GM18868 (cell line): ENCODE data around the gene QSER1.
"Not testable (repeated sequence)": the region's sequence is repeated elsewhere in the genome, so short reads cannot be mapped to it uniquely, and the experiment has no call there.

Experiments
- ATAC-seq: cut with Tn5 transposase; IDR thresholded peaks from one replicate; pipeline ENCODE4 v1.9.1; 2021; ENCODE audit warnings: mild to moderate bottlenecking, moderate library complexity; ENCODE audit not compliant: unreplicated experiment

The QSER1 gene

DNA sequence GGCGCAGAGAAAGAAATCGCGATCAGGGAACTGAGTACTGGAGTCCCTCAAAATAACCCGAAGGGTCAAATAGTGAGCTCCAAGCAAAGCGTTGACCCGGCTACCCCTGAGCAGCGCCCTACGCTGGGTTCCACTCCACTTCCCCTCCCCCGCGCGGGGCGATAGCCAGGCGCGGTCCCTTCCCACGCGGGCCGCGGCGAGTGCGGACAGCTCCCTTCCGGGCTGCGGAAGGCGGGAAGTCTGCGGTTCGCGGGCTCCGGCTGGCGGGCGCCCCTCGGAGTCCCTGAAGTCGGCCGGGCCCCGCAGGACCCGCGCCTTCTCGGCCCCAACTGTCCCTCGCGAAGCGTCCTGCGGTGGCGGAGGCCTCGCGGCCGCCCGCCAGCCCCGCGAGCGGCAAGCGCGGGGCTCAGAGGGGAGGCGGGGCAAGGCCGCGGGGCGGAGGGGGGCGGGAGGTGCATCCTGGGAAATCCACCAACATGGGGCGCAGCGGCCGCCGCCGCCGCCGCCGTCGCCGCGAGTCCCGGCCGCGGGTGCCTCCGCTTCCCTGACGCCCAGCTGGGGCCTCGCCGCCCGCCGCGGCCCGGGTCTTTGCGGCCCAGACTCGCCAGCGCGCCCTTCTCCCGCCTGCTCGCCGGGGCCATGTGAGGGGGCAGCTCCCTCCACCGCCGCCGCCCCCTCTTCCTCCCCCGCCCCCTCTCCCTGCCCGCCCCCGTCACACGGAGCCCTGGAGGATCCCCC, at the start of gene QSER1:
QSER1 (plus strand) TSS at position 457 of the 738 bp plus-strand sequence. CDS start 315 bp downstream, outside the sequence.
- ATAC-seq = peak; percentile 64

DNA sequence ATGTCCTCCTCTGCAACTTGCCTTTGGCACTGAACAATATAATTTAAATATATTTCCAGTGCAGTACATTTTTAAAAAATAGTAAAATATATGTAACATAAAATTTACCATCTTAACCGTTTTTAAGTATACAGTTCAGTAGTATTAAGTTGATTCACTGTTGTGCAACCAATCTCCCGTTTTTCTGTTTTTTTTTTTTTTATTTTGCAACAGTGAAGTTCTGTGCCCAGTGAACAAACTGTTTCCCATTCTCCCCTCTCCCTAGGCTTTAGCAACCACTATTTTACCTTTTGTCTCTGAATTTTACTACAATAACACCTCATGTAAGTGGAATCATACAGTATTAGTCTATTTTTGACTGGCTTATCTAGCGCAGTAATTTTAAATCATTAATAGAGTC, 49.1 kb upstream of the QSER1 start:
- no peak for ATAC-seq

DNA sequence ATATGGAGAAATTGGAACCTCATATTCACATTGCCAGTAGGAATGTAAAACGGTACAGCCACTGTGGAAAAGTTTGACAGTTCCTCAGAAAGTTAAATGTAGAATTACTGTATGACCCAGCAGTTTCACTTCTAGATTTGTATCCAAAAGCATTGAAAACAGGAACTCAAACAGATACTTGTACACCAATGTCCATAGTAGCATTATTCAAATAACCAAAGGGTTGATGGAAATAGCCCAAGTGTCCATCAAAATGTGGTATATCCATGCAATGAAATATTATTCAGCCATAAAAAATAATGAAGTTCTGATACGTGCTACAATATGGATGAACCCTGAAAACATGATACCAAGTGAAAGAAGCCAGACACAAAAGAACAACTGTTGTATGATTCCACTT, 45.1 kb upstream of the QSER1 start:
- no peak for ATAC-seq

DNA sequence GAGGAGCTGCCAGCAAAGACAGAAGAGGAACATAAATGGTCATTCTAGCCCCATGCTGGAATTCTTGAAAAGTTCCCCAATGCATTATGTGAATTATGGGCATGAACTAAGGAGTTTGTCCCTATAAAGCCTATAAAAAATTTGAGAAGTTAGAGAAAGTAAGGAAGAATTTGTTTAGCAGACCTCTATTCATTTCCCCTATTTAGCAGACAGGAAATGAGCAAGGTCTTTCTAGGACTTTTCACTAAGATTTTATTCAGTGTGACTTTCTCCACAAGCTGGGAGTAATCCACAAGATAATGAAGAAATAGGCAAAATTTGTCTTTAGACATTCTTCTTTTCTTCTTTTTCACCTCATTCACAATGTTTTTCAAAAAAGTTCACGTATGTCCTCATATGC, 42.9 kb upstream of the QSER1 start:
- no peak for ATAC-seq

DNA sequence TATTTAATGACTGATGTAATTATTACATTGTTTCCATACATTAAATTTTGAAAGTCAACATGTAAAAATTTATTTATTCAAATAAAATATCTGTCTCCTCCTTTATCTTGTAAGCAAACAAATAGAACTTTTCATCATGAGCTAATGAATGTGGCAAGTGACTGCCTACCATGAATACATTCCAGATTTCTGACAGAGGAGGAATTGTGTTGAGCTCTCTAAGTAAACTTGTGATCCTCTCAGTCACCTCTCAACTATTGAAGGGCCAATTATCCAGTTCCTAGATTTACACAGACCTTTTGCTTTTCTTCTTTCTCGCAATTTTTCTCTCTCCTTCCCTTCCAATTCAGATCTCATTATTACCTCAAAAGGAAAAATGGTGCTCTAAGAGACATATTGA, 41.4 kb upstream of the QSER1 start:
- ATAC-seq = no peak

DNA sequence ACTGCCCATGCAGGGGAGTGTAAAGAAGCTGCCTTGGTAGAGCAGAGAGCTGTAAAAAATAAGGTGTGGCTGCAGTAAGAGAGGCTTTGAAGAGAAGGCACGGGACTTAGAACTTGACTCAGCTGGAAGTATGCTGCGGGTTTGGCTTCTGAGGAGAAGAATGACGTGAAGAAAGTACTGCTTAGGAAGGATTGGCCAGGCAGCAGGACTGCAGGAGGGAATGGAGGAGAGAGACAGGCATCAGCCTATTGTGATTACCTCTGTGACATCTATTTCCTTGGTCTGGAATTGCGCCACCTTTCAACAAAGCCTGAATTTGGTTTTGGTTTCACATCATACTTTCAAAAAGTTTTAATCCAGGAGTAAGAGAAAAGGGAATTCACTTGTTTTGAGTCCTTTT, 40.4 kb upstream of the QSER1 start:
- no peak for ATAC-seq

DNA sequence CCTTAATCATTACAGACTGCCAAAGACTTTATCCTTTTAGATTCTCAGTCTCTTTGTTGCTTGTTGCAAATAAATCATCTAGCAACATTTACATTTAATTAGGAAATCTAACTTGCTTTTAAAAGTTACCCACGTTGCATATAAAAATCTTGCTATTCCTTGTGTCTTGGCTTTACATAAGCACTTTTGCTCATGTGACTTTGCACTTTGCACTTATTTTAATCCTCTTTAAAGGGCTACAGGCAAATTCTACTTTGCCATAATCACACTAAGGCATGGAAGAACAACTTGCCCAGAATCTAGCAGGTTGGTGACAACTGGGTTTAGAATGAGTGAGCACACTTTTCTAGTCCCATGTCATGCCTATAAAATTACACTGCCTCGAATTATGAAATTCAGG, 37.0 kb upstream of the QSER1 start:
- no peak for ATAC-seq

DNA sequence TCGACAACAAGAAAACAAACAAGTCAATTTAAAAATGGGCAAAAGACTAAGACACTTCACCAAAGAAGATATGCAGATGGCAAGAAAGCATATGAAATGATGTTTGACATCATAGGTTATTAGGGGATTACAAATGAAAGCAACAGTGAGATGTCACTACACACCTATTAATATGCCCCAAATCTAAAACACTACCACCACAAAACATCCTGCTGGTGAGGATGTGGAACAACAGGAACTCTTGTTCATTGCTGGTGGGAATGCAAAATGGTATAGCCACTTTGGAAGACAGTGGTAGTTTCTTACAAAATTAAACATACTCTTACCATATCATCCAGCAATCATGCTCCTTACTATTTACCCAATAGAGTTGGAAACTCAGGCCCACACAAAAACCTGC, 33.9 kb upstream of the QSER1 start:
- no peak for ATAC-seq

DNA sequence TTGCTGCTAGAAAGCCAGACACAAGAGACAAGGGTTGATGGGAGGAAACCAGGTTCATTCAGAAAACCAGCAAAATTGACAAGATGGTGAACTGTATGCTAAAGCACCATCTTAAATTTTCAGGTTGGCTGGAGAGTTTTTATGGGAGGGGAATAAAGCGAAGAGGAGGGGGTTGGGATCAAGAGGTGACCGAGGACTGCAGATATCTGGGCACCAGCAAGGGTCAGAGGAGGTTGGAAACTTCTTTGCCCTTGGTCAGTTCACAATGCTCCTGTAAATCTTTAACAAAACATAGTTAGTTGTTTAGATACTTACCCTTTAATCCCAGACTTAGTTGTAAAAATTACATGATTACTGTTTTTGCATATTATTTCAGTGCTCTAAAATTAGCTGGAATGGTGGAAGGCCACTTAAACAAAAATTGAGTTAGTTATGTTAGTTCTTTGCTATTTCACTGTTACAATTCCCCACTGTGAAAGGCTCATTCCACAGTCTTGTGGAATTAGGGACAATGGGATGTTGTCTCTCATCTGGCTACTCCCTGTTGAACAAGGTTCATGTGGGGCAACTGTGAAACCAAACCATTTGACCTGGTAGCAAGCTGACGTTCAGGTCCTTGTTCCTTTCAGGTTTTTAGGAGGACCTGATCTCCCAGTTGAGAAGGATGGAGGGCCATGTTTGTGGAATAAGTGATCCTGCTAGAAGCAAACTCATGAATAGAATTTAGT, 30.6 kb upstream of the QSER1 start:
- no peak for ATAC-seq

DNA sequence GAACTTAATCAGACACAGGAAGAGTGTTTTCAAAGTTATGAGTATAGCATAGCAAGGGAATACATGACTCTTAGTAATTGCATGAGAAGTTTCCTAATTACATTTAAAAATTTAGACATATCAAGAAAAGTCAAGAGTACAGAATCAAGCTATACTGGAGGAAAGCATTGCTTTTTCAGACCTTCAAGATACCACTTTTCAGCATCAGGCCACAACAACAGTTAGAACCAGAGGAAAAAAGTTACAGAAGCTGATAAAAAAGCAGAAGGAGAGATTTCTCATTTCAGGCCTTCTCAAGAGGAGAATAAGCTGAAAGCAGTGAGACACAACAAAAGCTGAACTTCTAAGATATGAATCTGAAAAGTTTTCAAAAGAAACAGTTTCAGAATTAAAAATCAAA, 28.1 kb upstream of the QSER1 start:
- no peak for ATAC-seq

DNA sequence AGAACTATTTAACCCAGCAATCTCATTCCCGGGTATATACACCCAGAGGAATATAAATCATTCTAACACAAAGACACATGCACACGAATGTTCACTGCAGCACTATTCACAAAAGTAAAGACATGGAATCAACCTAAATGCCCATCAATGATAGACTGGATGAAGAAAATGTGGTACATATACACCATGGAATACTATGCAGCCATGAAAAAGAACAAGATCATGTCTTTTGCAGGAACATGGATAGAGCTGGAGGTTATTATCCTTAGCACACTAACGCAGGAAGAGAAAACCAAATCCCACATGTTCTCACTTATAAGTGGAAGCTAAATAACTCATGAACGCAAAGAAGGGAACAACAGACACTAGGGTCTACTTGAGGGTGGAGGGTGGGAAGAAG, 23.9 kb upstream of the QSER1 start:
- not testable (repeated sequence) for ATAC-seq

DNA sequence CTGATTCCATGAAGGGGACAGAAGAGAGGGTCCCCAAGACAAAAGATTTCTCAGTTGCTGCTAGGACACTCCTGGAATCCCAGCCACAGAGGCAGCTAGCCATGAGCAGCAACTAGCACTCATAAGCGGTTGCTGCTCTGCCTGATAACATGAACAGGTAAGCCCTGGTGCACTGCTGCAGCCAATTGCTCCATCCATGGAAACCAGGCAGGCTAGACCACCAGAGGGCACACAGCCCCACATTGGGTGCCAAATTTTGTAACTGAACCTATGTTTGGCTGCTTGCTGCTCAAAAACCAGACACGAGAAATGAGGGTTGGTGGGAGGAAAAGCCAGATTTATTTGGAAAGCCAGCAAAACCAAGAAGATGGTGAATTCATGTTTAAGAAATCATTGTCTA, 21.9 kb upstream of the QSER1 start:
- ATAC-seq = no peak

DNA sequence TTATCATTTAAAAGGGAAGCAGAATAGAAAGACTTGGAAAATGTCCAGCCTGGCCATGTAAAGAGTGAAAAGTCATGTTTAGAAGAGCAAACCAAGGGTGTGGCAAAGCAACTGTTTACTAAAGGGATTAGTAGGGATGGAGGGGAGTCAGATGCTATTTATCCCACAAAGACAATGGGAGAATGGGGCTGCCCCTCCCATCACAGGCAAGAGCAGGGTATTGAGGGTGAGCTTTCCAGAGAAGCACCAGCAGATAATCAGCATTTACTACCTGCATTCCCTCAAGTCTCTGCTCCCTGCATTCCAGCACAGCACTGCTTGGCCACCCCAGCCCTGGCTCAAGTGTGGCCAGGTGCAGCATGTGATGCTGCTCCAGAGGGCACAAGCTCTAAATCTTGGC, 18.5 kb upstream of the QSER1 start:
- no peak for ATAC-seq

DNA sequence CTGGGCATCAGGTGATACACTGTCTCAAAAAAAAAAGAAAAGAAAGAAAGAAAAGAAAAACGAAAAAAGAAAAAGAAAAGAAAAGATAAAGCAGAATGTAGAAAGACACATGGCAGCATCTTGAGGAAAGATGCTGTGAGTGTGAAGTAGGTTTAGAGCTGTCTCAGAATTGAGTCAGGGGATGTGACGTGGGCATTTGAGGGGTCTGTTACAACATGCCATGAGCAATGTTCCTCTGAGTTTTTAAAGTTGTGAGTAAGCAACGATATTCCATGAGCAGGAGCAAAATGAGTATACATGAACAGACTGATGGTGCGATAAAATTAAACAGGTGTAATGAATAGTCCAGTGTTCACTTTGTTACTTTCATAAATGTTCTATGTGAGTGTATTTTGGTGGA, 11.3 kb upstream of the QSER1 start:
- no peak for ATAC-seq

DNA sequence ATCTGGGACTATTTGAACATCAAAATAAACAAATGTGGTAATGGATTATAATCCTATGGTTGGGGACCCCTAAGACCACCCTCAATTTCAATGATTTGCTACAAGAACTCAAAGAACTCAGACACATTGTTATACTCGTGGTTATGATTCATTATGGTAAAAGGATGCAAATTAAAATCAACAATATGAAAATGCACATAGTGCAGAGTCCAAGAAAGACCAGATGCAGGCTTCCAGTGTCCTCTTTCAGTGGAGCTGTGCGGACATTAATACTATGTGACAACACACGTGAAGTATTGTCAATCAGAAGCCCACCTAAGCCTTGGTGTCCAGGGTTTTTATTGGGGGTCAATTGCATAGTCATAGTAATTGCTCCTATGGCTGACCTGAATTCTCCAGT, 9.2 kb upstream of the QSER1 start:
- ATAC-seq = no peak

DNA sequence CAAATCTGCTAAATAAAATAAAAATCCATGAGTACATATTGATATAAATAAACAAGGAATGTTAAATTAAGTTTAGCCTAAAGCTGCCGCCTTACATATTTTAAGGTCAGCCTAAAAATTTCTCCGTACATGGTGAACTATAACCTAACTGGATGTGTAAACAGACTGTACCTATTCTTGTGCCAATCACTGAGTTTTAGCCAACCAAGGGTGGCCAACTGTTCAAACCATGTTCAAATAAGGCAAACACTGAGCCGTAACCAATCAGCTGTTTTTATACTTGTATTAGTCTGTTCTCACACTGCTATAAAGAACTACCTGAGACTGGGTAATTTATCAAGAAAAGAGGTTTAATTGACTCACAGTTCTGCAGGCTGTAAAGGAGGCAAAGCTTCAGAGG, 8.6 kb upstream of the QSER1 start:
- ATAC-seq = no peak

DNA sequence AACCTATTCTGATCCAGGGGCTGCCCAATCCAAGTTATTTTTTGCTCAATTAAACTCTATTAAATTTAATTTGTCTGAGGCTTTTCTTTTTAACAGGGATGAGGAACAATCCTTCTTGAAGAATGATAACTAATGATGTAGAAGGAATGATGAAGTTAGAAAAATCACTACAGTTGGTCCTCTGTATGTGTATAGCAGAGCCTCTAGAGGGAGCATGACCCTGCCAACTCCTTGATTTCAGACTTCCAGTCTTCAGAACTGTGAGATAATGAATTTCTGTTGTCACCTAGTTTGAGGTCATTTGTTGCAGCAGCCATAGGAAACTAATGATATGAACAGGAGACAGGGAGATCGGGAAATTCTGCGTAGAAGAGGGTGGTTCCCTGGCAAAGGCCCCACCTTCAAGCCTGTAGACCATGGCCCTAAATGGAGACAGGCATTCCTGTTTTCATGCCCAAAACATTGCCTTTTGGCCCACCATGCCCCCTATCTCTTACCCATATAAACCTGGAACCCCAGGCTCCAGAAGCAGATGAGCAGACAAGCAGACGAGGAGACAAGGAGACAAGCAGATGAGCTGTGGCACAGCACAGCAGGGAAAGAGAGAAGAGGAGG, 7.7 kb upstream of the QSER1 start:
- ATAC-seq = no peak

DNA sequence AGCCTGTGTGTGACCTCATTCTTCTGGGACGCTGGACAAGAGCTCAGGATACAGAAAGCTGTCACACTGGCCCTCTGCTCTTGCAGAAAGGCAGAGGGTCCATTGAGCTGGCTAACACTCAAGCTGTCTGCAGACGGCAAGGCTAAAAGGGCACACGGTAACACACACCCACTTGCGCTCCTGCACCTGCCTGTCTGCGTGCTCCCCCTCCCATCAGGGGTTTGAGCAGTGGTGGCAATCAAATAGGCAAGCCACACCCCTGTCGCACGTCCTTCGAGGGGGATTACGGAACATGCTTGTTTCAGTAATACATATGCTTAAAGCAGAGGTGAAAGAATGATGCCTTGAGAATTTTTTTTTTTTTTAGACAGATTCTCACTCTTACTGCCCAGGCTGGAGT, 7.1 kb upstream of the QSER1 start:
- ATAC-seq = no peak

DNA sequence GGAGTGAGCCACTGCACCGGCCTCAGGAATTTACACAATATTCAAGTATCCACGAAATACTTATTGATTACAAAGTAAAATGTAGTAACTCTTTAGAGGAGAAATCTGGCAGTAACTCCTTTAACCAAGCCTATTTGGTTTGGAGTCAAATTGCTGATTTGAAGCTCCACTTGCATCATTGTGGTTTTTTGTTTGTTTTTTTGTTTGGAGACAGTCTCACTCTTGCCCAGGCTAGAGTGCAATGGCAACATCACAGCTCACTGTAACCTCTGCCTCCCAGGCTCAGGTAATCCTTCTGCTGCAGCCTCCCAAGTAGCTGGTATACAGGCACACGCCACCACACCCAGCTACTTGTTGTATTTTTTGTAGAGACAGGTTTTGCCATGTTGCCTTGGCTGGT, 6.4 kb upstream of the QSER1 start:
- ATAC-seq = no peak

DNA sequence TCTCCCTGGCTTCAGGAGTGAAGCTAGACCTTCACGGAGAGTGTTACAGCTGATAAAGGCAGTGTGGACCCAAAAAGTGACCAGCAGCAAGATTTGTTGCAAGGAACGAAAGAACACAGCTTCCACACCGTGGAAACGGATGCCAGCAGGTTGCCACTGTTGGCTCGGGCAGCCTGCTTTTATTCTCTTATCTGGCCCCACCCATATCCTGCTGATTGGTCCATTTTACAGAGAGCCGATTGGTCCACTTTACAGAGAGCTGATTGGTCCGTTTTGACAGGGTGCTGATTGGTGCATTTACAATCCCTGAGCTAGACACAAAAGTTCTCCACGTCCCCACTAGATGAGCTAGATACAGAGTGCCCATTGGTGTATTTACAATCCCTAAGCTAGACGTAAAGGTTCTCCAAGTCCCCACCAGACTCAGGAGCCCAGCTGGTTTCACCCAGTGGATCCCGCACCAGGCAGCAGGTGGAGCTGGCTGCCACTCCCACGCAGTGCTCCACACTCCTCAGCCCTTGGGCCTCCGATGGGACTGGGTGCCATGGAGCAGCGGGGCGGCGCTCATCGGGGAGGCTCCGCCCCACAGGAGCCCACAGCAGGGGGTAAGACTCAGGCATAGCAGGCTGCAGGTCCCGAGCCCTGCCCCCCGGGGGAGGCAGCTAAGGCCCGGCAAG, 4.8 kb upstream of the QSER1 start:
- not testable (repeated sequence) for ATAC-seq

DNA sequence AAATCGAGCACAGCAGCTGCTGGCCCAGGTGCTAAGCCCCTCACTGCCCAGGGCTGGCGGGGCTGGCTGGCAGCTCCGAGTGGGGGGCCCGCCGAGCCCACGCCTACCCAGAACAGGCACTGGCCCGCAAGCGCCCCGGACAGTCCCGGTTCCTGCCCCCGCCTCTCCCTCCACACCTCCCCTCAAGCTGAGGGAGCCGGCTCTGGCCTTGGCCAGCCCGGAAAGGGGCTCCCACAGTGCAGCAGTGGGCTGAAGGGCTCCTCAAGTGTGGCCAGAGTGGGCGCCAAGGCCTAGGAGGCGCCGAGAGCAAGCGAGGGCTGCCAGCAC, 4.3 kb upstream of the QSER1 start:
- ATAC-seq = not testable (repeated sequence)

DNA sequence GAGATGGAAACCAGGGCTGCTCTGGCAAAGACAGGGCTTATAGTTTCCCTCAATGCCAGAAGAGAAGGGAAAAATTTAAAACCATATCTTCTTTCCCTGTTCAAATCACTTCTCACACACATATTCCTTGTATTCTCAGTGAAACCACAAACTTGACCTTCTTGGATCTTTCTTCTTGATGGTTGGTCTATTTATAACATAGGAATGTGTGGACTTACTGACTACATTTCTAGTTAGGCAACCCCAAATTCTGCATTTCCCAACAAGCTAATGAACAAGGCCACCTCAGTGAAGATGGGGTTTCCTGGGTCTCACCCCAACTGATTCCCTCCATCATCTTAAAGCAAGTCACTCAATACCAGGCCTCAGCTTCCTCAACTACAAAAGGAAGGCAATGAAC, 3.8 kb upstream of the QSER1 start:
- ATAC-seq = no peak
